Natural killer cell (primary cell): Measurements from ENCODE around the gene PARD3B. TPM values are rescaled to one million over a fixed set of nuclear protein-coding genes. Genes with fewer than 3 reads are reported as not detected.

Source experiments
- ATAC-seq, 3 donors: fragments of 150-1000 bp in 2 of 3; fragments of 200-7000 bp in 1 of 3; cut with Tn5 transposase; 1 replicate in 1 of 3; 2 replicates in 2 of 3; pipeline ENCODE4 v1.10.0; 2021; ENCODE audit warnings: mild to moderate bottlenecking in 2 of 3, moderate library complexity in 2 of 3
- DNase-seq, 2 donors: peaks; one replicate each; pipeline versions ENCODE4 v3.0.0 to v3.0.0-alpha.2; 2013 to 2021; ENCODE audit warnings: mixed read lengths in 1 of 2
- H3K27ac ChIP-seq: one replicate; pipeline ENCODE4 v1.5.1; 2013; ENCODE audit warnings: mild to moderate bottlenecking, low read length
- H3K27me3 ChIP-seq: one replicate; pipeline ENCODE4 v1.6.1; 2013; ENCODE audit warnings: low read length; ENCODE audit not compliant: control insufficient read depth, insufficient read depth
- H3K36me3 ChIP-seq: one replicate; pipeline ENCODE4 v1.6.1; 2013; ENCODE audit warnings: low read length; ENCODE audit not compliant: control insufficient read depth, insufficient read depth
- H3K4me1 ChIP-seq: one replicate; pipeline ENCODE4 v1.6.1; 2013; ENCODE audit warnings: low read length; ENCODE audit not compliant: control insufficient read depth, insufficient read depth
- H3K4me3 ChIP-seq: one replicate; pipeline ENCODE4 v1.5.1; 2013; ENCODE audit warnings: low read length
- H3K9me3 ChIP-seq: one replicate; pipeline ENCODE4 v1.6.1; 2013; ENCODE audit warnings: low read length; ENCODE audit not compliant: control insufficient read depth, insufficient read depth
- H3K27ac Mint-ChIP-seq, 2 donors: one replicate each; pipeline ENCODE4 v1.8.0; 2022; ENCODE audit warnings: mild to moderate bottlenecking in 2 of 2, mixed read lengths in 2 of 2, moderate library complexity in 1 of 2
- H3K27me3 Mint-ChIP-seq, 2 donors: one replicate each; pipeline ENCODE4 v1.8.0; 2022; ENCODE audit warnings: low read depth in 2 of 2, mixed read lengths in 2 of 2
- H3K36me3 Mint-ChIP-seq: one replicate; pipeline ENCODE4 v1.8.0; 2022; ENCODE audit warnings: mixed read lengths
- H3K4me1 Mint-ChIP-seq, 2 donors: one replicate each; pipeline ENCODE4 v1.8.0; 2022; ENCODE audit warnings: mixed read lengths in 2 of 2
- H3K4me3 Mint-ChIP-seq: one replicate; pipeline ENCODE4 v1.8.0; 2022; ENCODE audit warnings: mild to moderate bottlenecking, moderate library complexity, mixed read lengths
- H3K9me3 Mint-ChIP-seq, 2 donors: one replicate each; pipeline ENCODE4 v1.8.0; 2022; ENCODE audit warnings: mixed read lengths in 2 of 2
- CTCF ChIP-seq: fragments of 200-600 bp; IDR thresholded peaks from one replicate; pipeline ENCODE4 v1.8.0; 2022; ENCODE audit warnings: antibody characterized with exemption
- WGBS: methylation state at CpG from one replicate; pipeline ENCODE4 v1.1.7; 2013; ENCODE audit warnings: missing lambda C conversion rate; ENCODE audit not compliant: insufficient coverage; 5-methylcytosine and 5-hydroxymethylcytosine counted together
- intact Hi-C: fragments of 100-400 bp; cut with micrococcal nuclease; formaldehyde crosslinking; loops from one replicate; pipeline ENCODE4 v1.14.2; 2022
- total RNA-seq, 4 donors: library from RNA; stranded (reverse); fragments of 120-200 nt in 1 of 4; gene quantifications; one replicate each; pipeline versions ENCODE4 v1.2.3 to v1.2.4, GENCODE V29; 2013 to 2022

PARD3B gene
- total RNA-seq, 3 donors from 2014 or later (not counting 1 experiment from before 2014, with no cell fraction given) = 0.13 to 0.45 TPM; not detected in 1

GRCh38 chr2:205535001-205535400, 989.7 kb downstream of the PARD3B start:
- Mint-ChIP-seq H3K4me3 (no peak overlapping the region), H3K36me3 (no peaks in the 10 kb centered on the region)

GRCh38 chr2:205539603-205540002, 994.3 kb downstream of the PARD3B start:
- no peaks in the 10 kb centered on the region for H3K4me1 ChIP-seq
- no peaks in the 10 kb centered on the region for H3K36me3 Mint-ChIP-seq
- peaks cover 11% of the 10 kb centered on the region in 2 donors for H3K4me1 Mint-ChIP-seq
- no peak overlapping the region for H3K4me3 Mint-ChIP-seq
- no peaks in the 10 kb centered on the region for H3K36me3 ChIP-seq
- no peak overlapping the region for H3K27ac Mint-ChIP-seq
- no peaks in the 10 kb centered on the region for H3K9me3 Mint-ChIP-seq
- H3K27ac ChIP-seq = no peak overlapping the region
- H3K27me3 Mint-ChIP-seq = no peaks in the 10 kb centered on the region
- DNase-seq = no peak
- no peaks in the 10 kb centered on the region for H3K27me3 ChIP-seq
- ATAC-seq = no peak
- no peak overlapping the region for H3K4me3 ChIP-seq
- WGBS = 80% methylated on average over 5 of the region's 5 CpGs
- intact Hi-C loops = no loop called here
- H3K9me3 ChIP-seq = no peaks in the 10 kb centered on the region
- no peak for TF ChIP-seq CTCF

More at GRCh38 chr2:205535001-205535400, 989.7 kb downstream of the PARD3B start:
- Mint-ChIP-seq H3K27me3 (peaks cover 2 to 7% of the 10 kb centered on the region in 2 donors), H3K27ac (no peak overlapping the region), H3K4me1 (peaks cover 4 to 5% of the 10 kb centered on the region in 2 donors), H3K9me3 (no peaks in the 10 kb centered on the region)
- DNase-seq = no peak
- Histone ChIP-seq H3K27me3 (no peaks in the 10 kb centered on the region), H3K9me3 (no peaks in the 10 kb centered on the region), H3K27ac (no peak overlapping the region), H3K36me3 (no peaks in the 10 kb centered on the region), H3K4me1 (no peaks in the 10 kb centered on the region), H3K4me3 (no peak overlapping the region)
- TF ChIP-seq CTCF = no peak
- no peak for ATAC-seq
- intact Hi-C loops = no loop called here
- WGBS = 25% methylated on average over 1 of the region's 3 CpGs

- intact Hi-C loops = no loop called here
- H3K36me3 Mint-ChIP-seq = no peaks in the 10 kb centered on the region
- H3K4me1 Mint-ChIP-seq = peaks cover 11% of the 10 kb centered on the region in 2 donors
- Histone ChIP-seq H3K27me3 (no peaks in the 10 kb centered on the region), H3K36me3 (no peaks in the 10 kb centered on the region), H3K27ac (no peak overlapping the region), H3K4me1 (no peaks in the 10 kb centered on the region), H3K4me3 (no peak overlapping the region), H3K9me3 (no peaks in the 10 kb centered on the region)
- H3K27ac Mint-ChIP-seq = no peak overlapping the region
- no peak for DNase-seq
- H3K9me3 Mint-ChIP-seq = no peaks in the 10 kb centered on the region
- WGBS = 61% methylated on average over 5 of the region's 5 CpGs
- no peak overlapping the region for H3K4me3 Mint-ChIP-seq
- no peaks in the 10 kb centered on the region for H3K27me3 Mint-ChIP-seq
- no peak for ATAC-seq
- no peak for TF ChIP-seq CTCF
These were observed 994.8 kb downstream of the PARD3B start for GRCh38 chr2:205540036-205540435.

GRCh38 chr2:205543262-205543843, 998.1 kb downstream of the PARD3B start:
- Mint-ChIP-seq H3K4me3 (no peak overlapping the region), H3K27me3 (no peaks in the 10 kb centered on the region), H3K27ac (no peak overlapping the region), H3K36me3 (no peaks in the 10 kb centered on the region), H3K4me1 (peaks cover 11% of the 10 kb centered on the region in 2 donors), H3K9me3 (peaks cover 0 to 1% of the 10 kb centered on the region in 2 donors)
- Histone ChIP-seq H3K4me1 (no peaks in the 10 kb centered on the region), H3K27ac (no peak overlapping the region), H3K27me3 (no peaks in the 10 kb centered on the region), H3K36me3 (no peaks in the 10 kb centered on the region), H3K9me3 (no peaks in the 10 kb centered on the region), H3K4me3 (no peak overlapping the region)
- ATAC-seq (no peak), DNase-seq (no peak)
- 78% methylated on average over 5 of the region's 5 CpGs for WGBS
- TF ChIP-seq CTCF = no peak
- intact Hi-C loops = no loop called here
